HEK293 (cell line): ENCODE results near the gene CDC42.
A peak's percentile ranks its signal among the peaks of the same experiment; 100 is the strongest.

Experiments
- GLI4 ChIP-seq: fragments of 450-650 bp; formaldehyde crosslinking; IDR thresholded peaks from 2 replicates; pipeline ENCODE4 v1.5.1; 2016; ENCODE audit warnings: missing biosample characterization, missing genetic modification characterization
- TRIM28 ChIP-seq: IDR thresholded peaks from 2 replicates; pipeline ENCODE4 v1.6.1; 2011; ENCODE audit warnings: low read length, control low read depth, borderline replicate concordance
- ZBTB21 ChIP-seq: fragments of 450-650 bp; formaldehyde crosslinking; IDR thresholded peaks from 2 replicates; pipeline ENCODE4 v1.5.1; 2017; ENCODE audit warnings: missing biosample characterization, missing genetic modification characterization
- ZFP41 ChIP-seq: fragments of 450-650 bp; formaldehyde crosslinking; IDR thresholded peaks from 2 replicates; pipeline ENCODE4 v1.5.1; 2016; ENCODE audit warnings: missing biosample characterization, missing genetic modification characterization, borderline replicate concordance
- ZNF175 ChIP-seq: fragments of 450-650 bp; formaldehyde crosslinking; IDR thresholded peaks from 2 replicates; pipeline ENCODE4 v1.5.1; 2016; ENCODE audit warnings: missing biosample characterization, missing genetic modification characterization
- ZNF202 ChIP-seq: fragments of 450-650 bp; formaldehyde crosslinking; IDR thresholded peaks from 2 replicates; pipeline ENCODE4 v1.5.1; 2016; ENCODE audit warnings: missing biosample characterization, missing genetic modification characterization, borderline replicate concordance
- ZNF239 ChIP-seq: fragments of 450-650 bp; formaldehyde crosslinking; IDR thresholded peaks from 2 replicates; pipeline ENCODE4 v1.5.1; 2016; ENCODE audit warnings: missing biosample characterization, missing genetic modification characterization
- ZNF302 ChIP-seq: fragments of 450-650 bp; formaldehyde crosslinking; IDR thresholded peaks from 2 replicates; pipeline ENCODE4 v1.5.1; 2016; ENCODE audit warnings: missing biosample characterization, missing genetic modification characterization, low read depth
- ZNF473 ChIP-seq: fragments of 450-650 bp; formaldehyde crosslinking; IDR thresholded peaks from 2 replicates; pipeline ENCODE4 v1.5.1; 2017; ENCODE audit warnings: missing biosample characterization, missing genetic modification characterization
- ZNF585B ChIP-seq: fragments of 450-650 bp; formaldehyde crosslinking; IDR thresholded peaks from 2 replicates; pipeline ENCODE4 v1.5.1; 2016; ENCODE audit warnings: missing biosample characterization, missing genetic modification characterization
- ZNF624 ChIP-seq: fragments of 450-650 bp; formaldehyde crosslinking; IDR thresholded peaks from 2 replicates; pipeline ENCODE4 v1.5.1; 2017; ENCODE audit warnings: missing biosample characterization, missing genetic modification characterization
- ZNF626 ChIP-seq: fragments of 450-650 bp; sonication (Bioruptor Pico); formaldehyde crosslinking; IDR thresholded peaks from 2 replicates; pipeline ENCODE4 v1.5.1; 2018; ENCODE audit warnings: missing biosample characterization, missing genetic modification characterization, inconsistent platforms
- ZNF701 ChIP-seq: fragments of 450-650 bp; formaldehyde crosslinking; IDR thresholded peaks from 2 replicates; pipeline ENCODE4 v1.5.1; 2016; ENCODE audit warnings: missing biosample characterization, missing genetic modification characterization
- ZNF777 ChIP-seq: fragments of 450-650 bp; formaldehyde crosslinking; IDR thresholded peaks from 2 replicates; pipeline ENCODE4 v1.5.1; 2017; ENCODE audit warnings: missing biosample characterization, missing genetic modification characterization, borderline replicate concordance
- ZSCAN23 ChIP-seq: fragments of 450-650 bp; formaldehyde crosslinking; IDR thresholded peaks from 2 replicates; pipeline ENCODE4 v1.5.1; 2016; ENCODE audit warnings: missing biosample characterization, missing genetic modification characterization
- TF ChIP-seq, protein P1 (sequence below): fragments of 450-650 bp; formaldehyde crosslinking; IDR thresholded peaks from 2 replicates; pipeline ENCODE4 v1.5.1; 2017; ENCODE audit warnings: missing biosample characterization, missing genetic modification characterization
- TF ChIP-seq, protein P2 (sequence below): fragments of 450-650 bp; formaldehyde crosslinking; IDR thresholded peaks from 2 replicates; pipeline ENCODE4 v1.5.1; 2016; ENCODE audit warnings: missing biosample characterization, missing genetic modification characterization, low read depth
- TF ChIP-seq, protein P3 (sequence below): fragments of 450-650 bp; formaldehyde crosslinking; IDR thresholded peaks from 2 replicates; pipeline ENCODE4 v1.5.1; 2016; ENCODE audit warnings: missing biosample characterization, missing genetic modification characterization
- TF ChIP-seq, protein P4 (sequence below): fragments of 450-650 bp; formaldehyde crosslinking; IDR thresholded peaks from 2 replicates; pipeline ENCODE4 v1.5.1; 2016; ENCODE audit warnings: missing biosample characterization, missing genetic modification characterization, borderline replicate concordance
- TF ChIP-seq, protein P5 (sequence below): IDR thresholded peaks from 2 replicates; pipeline ENCODE4 v1.6.1; 2011; ENCODE audit warnings: mild to moderate bottlenecking, low read depth, low read length, borderline replicate concordance
- TF ChIP-seq, protein P6 (sequence below): fragments of 450-650 bp; IDR thresholded peaks from 2 replicates; pipeline ENCODE4 v1.5.1; 2018; ENCODE audit warnings: missing biosample characterization, missing genetic modification characterization
- TF ChIP-seq, protein P7 (sequence below): fragments of 450-650 bp; formaldehyde crosslinking; IDR thresholded peaks from 2 replicates; pipeline ENCODE4 v1.5.1; 2016; ENCODE audit warnings: missing biosample characterization, missing genetic modification characterization

The CDC42 gene

DNA sequence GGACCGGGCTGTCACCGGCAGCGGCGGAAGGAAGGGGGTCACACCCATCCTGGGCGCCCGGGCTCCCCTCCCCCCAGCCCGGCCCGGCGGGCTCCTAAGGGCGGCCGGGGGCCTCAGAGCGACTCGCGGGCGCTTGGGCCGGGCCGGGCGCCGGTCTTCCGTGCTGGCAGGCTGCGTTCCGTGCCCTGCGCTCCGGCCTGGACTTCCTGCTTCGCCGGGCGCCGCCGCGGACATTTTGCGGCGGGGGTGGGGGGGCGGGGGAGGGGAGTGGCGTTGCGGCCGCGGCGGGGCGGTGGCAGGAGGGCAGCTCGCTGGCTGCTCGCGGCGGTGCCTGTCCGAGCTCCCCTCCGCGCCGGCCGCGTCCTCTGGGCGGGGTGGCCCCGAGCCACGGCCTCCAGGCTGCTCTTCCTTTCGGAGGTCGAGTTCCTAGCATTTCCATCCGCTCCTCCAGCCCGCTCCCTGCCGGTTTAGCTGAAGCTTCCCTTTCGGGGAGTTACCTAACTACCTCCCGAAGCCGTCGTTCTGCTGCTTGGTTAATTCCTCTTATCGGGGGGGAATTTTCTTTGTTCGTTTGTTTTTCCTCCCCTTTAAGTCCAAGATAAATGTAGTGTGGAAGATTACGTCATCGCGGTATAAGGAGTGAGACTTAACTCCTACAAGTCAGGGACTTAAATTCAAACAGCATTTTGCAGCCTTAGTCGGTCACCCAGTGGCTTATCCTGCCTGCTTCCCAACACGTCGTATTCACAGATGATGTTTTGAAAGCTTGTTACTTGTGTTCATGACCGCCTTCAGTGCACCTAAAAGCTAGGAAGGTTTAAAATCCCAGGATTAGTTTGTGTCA, 730 bp downstream of the CDC42 start (continued):
- TF ChIP-seq ZBTB21 (tag by site-specific recombination) (peak; percentile 72), ZNF239 (tag by site-specific recombination) (no peak), ZNF302 (tag by site-specific recombination) (no peak), ZNF585B (tag by site-specific recombination) (no peak), ZSCAN23 (tag by site-specific recombination) (no peak), ZNF701 (tag by site-specific recombination) (no peak), ZNF202 (tag by site-specific recombination) (no peak), ZNF473 (no peak), ZFP41 (tag by site-specific recombination) (no peak), ZNF175 (tag by site-specific recombination) (no peak), ZNF624 (tag by site-specific recombination) (no peak), GLI4 (tag by site-specific recombination) (no peak), ZNF777 (tag by site-specific recombination) (no peak), ZNF626 (tag by site-specific recombination) (no peak), TRIM28 (no peak)
- TF ChIP-seq, protein P1, sequence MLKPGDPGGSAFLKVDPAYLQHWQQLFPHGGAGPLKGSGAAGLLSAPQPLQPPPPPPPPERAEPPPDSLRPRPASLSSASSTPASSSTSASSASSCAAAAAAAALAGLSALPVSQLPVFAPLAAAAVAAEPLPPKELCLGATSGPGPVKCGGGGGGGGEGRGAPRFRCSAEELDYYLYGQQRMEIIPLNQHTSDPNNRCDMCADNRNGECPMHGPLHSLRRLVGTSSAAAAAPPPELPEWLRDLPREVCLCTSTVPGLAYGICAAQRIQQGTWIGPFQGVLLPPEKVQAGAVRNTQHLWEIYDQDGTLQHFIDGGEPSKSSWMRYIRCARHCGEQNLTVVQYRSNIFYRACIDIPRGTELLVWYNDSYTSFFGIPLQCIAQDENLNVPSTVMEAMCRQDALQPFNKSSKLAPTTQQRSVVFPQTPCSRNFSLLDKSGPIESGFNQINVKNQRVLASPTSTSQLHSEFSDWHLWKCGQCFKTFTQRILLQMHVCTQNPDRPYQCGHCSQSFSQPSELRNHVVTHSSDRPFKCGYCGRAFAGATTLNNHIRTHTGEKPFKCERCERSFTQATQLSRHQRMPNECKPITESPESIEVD (tag by site-specific recombination), result peak; percentile 61; the same call in 1 of the 2 replicates
- TF ChIP-seq, protein P2, sequence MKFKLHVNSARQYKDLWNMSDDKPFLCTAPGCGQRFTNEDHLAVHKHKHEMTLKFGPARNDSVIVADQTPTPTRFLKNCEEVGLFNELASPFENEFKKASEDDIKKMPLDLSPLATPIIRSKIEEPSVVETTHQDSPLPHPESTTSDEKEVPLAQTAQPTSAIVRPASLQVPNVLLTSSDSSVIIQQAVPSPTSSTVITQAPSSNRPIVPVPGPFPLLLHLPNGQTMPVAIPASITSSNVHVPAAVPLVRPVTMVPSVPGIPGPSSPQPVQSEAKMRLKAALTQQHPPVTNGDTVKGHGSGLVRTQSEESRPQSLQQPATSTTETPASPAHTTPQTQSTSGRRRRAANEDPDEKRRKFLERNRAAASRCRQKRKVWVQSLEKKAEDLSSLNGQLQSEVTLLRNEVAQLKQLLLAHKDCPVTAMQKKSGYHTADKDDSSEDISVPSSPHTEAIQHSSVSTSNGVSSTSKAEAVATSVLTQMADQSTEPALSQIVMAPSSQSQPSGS (tag by site-specific recombination), result peak; percentile 99
- TF ChIP-seq, protein P3, sequence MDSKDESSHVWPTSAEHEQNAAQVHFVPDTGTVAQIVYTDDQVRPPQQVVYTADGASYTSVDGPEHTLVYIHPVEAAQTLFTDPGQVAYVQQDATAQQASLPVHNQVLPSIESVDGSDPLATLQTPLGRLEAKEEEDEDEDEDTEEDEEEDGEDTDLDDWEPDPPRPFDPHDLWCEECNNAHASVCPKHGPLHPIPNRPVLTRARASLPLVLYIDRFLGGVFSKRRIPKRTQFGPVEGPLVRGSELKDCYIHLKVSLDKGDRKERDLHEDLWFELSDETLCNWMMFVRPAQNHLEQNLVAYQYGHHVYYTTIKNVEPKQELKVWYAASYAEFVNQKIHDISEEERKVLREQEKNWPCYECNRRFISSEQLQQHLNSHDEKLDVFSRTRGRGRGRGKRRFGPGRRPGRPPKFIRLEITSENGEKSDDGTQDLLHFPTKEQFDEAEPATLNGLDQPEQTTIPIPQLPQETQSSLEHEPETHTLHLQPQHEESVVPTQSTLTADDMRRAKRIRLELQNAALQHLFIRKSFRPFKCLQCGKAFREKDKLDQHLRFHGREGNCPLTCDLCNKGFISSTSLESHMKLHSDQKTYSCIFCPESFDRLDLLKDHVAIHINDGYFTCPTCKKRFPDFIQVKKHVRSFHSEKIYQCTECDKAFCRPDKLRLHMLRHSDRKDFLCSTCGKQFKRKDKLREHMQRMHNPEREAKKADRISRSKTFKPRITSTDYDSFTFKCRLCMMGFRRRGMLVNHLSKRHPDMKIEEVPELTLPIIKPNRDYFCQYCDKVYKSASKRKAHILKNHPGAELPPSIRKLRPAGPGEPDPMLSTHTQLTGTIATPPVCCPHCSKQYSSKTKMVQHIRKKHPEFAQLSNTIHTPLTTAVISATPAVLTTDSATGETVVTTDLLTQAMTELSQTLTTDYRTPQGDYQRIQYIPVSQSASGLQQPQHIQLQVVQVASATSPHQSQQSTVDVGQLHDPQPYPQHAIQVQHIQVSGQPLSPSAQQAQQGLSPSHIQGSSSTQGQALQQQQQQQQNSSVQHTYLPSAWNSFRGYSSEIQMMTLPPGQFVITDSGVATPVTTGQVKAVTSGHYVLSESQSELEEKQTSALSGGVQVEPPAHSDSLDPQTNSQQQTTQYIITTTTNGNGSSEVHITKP (tag by site-specific recombination), result peak; percentile 84
- TF ChIP-seq, protein P4, sequence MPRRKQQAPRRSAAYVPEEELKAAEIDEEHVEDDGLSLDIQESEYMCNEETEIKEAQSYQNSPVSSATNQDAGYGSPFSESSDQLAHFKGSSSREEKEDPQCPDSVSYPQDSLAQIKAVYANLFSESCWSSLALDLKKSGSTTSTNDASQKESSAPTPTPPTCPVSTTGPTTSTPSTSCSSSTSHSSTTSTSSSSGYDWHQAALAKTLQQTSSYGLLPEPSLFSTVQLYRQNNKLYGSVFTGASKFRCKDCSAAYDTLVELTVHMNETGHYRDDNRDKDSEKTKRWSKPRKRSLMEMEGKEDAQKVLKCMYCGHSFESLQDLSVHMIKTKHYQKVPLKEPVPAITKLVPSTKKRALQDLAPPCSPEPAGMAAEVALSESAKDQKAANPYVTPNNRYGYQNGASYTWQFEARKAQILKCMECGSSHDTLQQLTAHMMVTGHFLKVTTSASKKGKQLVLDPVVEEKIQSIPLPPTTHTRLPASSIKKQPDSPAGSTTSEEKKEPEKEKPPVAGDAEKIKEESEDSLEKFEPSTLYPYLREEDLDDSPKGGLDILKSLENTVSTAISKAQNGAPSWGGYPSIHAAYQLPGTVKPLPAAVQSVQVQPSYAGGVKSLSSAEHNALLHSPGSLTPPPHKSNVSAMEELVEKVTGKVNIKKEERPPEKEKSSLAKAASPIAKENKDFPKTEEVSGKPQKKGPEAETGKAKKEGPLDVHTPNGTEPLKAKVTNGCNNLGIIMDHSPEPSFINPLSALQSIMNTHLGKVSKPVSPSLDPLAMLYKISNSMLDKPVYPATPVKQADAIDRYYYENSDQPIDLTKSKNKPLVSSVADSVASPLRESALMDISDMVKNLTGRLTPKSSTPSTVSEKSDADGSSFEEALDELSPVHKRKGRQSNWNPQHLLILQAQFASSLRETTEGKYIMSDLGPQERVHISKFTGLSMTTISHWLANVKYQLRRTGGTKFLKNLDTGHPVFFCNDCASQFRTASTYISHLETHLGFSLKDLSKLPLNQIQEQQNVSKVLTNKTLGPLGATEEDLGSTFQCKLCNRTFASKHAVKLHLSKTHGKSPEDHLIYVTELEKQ (tag by site-specific recombination), result no peak
- TF ChIP-seq, protein P5, sequence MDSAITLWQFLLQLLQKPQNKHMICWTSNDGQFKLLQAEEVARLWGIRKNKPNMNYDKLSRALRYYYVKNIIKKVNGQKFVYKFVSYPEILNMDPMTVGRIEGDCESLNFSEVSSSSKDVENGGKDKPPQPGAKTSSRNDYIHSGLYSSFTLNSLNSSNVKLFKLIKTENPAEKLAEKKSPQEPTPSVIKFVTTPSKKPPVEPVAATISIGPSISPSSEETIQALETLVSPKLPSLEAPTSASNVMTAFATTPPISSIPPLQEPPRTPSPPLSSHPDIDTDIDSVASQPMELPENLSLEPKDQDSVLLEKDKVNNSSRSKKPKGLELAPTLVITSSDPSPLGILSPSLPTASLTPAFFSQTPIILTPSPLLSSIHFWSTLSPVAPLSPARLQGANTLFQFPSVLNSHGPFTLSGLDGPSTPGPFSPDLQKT, result no peak
- TF ChIP-seq, protein P6, sequence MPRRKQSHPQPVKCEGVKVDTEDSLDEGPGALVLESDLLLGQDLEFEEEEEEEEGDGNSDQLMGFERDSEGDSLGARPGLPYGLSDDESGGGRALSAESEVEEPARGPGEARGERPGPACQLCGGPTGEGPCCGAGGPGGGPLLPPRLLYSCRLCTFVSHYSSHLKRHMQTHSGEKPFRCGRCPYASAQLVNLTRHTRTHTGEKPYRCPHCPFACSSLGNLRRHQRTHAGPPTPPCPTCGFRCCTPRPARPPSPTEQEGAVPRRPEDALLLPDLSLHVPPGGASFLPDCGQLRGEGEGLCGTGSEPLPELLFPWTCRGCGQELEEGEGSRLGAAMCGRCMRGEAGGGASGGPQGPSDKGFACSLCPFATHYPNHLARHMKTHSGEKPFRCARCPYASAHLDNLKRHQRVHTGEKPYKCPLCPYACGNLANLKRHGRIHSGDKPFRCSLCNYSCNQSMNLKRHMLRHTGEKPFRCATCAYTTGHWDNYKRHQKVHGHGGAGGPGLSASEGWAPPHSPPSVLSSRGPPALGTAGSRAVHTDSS, result peak; percentile 8; the same call in 1 of the 2 replicates
- TF ChIP-seq, protein P7, sequence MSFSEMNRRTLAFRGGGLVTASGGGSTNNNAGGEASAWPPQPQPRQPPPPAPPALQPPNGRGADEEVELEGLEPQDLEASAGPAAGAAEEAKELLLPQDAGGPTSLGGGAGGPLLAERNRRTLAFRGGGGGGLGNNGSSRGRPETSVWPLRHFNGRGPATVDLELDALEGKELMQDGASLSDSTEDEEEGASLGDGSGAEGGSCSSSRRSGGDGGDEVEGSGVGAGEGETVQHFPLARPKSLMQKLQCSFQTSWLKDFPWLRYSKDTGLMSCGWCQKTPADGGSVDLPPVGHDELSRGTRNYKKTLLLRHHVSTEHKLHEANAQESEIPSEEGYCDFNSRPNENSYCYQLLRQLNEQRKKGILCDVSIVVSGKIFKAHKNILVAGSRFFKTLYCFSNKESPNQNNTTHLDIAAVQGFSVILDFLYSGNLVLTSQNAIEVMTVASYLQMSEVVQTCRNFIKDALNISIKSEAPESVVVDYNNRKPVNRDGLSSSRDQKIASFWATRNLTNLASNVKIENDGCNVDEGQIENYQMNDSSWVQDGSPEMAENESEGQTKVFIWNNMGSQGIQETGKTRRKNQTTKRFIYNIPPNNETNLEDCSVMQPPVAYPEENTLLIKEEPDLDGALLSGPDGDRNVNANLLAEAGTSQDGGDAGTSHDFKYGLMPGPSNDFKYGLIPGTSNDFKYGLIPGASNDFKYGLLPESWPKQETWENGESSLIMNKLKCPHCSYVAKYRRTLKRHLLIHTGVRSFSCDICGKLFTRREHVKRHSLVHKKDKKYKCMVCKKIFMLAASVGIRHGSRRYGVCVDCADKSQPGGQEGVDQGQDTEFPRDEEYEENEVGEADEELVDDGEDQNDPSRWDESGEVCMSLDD, result 0 out of 2 replicates have a peak, but pooled peaks have one; percentile 14
